ENCODE measurements around the gene OPA1. TPM values are rescaled to one million over a fixed set of nuclear protein-coding genes. Genes with fewer than 3 reads are reported as not detected.

OPA1 gene
- total and polyA plus RNA-seq, 2 of the 8 experiments (the other 6 are each of a cell fraction or from before 2014, with no cell fraction given), result 20.3 to 109 TPM

GRCh38 chr3:193710286-193711165 is 117.5 kb downstream of the OPA1 start (continued):
- TF ChIP-seq CHD7 (IDR thresholded peaks at IDR 0.05; ENCODE audit: insufficient replicate concordance, low read length), result peak; percentile 38
- no peak for TF ChIP-seq RXRA (IDR thresholded peaks at IDR 0.05; ENCODE audit: insufficient read depth, low read depth, low read length)
- TF ChIP-seq MAX (IDR thresholded peaks at IDR 0.05), result no peak

Data from H1 (cell line).